ENCODE data around the gene MIAT. TPM values are rescaled to one million over a fixed set of nuclear protein-coding genes. Genes with fewer than 3 reads are reported as not detected.

The MIAT gene
- polyA plus RNA-seq, 1 donor = 8.5 TPM

- H3K27ac ChIP-seq (ENCODE audit: low read length) = no peak overlapping the region
- H3K4me3 ChIP-seq (ENCODE audit: low read length) = no peak overlapping the region
- no peaks in the 10 kb centered on the region for H3K9me3 ChIP-seq (ENCODE audit: control insufficient read depth, low read depth, low read length)
- no peaks in the 10 kb centered on the region for H3K4me1 ChIP-seq (ENCODE audit: control insufficient read depth, insufficient read depth, low read length)
- DNase-seq = no peak
- no peaks in the 10 kb centered on the region for H3K27me3 ChIP-seq (ENCODE audit: control insufficient read depth, insufficient read depth, low read length)
- H3K36me3 ChIP-seq (ENCODE audit: control insufficient read depth, insufficient read depth, low read length) = peaks cover 7% of the 10 kb centered on the region
- 89% methylated on average over 1 of the region's 3 CpGs for WGBS (ENCODE audit: insufficient coverage, low lambda C conversion rate)
These were observed 52.4 kb downstream of the MIAT start for GRCh38 chr22:26709617-26710390.

- Histone ChIP-seq H3K9me3 (ENCODE audit: control insufficient read depth, low read depth, low read length) (no peaks in the 10 kb centered on the region), H3K36me3 (ENCODE audit: control insufficient read depth, insufficient read depth, low read length) (peaks cover 7% of the 10 kb centered on the region), H3K4me3 (ENCODE audit: low read length) (no peak overlapping the region), H3K27me3 (ENCODE audit: control insufficient read depth, insufficient read depth, low read length) (no peaks in the 10 kb centered on the region), H3K27ac (ENCODE audit: low read length) (no peak overlapping the region), H3K4me1 (ENCODE audit: control insufficient read depth, insufficient read depth, low read length) (no peaks in the 10 kb centered on the region)
- 100% methylated on average over 1 of the region's 4 CpGs for WGBS (ENCODE audit: insufficient coverage, low lambda C conversion rate)
- DNase-seq = no peak
These were observed 54.0 kb downstream of the MIAT start for GRCh38 chr22:26711205-26711963.

GRCh38 chr22:26712158-26712557 is 54.8 kb downstream of the MIAT start:
- no peak overlapping the region for H3K4me3 ChIP-seq (ENCODE audit: low read length)
- WGBS (ENCODE audit: insufficient coverage, low lambda C conversion rate) = 93% methylated on average over 3 of the region's 8 CpGs
- DNase-seq = no peak

GRCh38 chr22:26713823-26714449 is 56.5 kb downstream of the MIAT start:
- H3K36me3 ChIP-seq (ENCODE audit: control insufficient read depth, insufficient read depth, low read length) = peaks cover 9% of the 10 kb centered on the region
- H3K4me1 ChIP-seq (ENCODE audit: control insufficient read depth, insufficient read depth, low read length) = no peaks in the 10 kb centered on the region
- H3K4me3 ChIP-seq (ENCODE audit: low read length) = no peak overlapping the region
- H3K9me3 ChIP-seq (ENCODE audit: control insufficient read depth, low read depth, low read length) = no peaks in the 10 kb centered on the region
- no peaks in the 10 kb centered on the region for H3K27me3 ChIP-seq (ENCODE audit: control insufficient read depth, insufficient read depth, low read length)
- H3K27ac ChIP-seq (ENCODE audit: low read length) = no peak overlapping the region
- DNase-seq = no peak
- no CpG with 5 or more reads among the region's 12 CpGs for WGBS (ENCODE audit: insufficient coverage, low lambda C conversion rate)

More at GRCh38 chr22:26712158-26712557, 54.8 kb downstream of the MIAT start:
- no peaks in the 10 kb centered on the region for H3K9me3 ChIP-seq (ENCODE audit: control insufficient read depth, low read depth, low read length)
- H3K36me3 ChIP-seq (ENCODE audit: control insufficient read depth, insufficient read depth, low read length) = peaks cover 6% of the 10 kb centered on the region
- H3K27me3 ChIP-seq (ENCODE audit: control insufficient read depth, insufficient read depth, low read length) = no peaks in the 10 kb centered on the region
- H3K27ac ChIP-seq (ENCODE audit: low read length) = no peak overlapping the region
- no peaks in the 10 kb centered on the region for H3K4me1 ChIP-seq (ENCODE audit: control insufficient read depth, insufficient read depth, low read length)

DNA sequence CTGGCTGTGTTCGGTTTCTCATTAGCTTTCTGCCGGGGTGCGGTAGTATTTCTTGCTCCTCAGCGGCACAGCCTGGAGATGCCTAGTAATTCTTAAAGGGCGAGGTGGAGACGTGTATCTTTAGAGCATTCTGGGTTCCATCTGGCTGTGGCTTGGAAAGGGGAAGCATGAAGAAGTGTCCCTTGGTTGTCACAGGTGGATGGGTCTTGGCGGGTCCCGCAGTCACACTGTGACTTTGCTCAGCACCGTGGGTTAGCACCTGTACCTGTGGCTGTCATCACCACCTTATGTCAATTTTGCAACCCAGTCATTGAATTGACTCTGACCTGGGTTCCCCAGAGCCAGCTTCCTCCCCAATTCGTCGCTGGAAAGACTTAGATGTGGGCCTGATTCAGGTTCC is 57.6 kb downstream of the MIAT start:
- DNase-seq = no peak
- H3K4me3 ChIP-seq (ENCODE audit: low read length) = no peak overlapping the region
- 92% methylated on average over 2 of the region's 11 CpGs for WGBS (ENCODE audit: insufficient coverage, low lambda C conversion rate)
- no peak overlapping the region for H3K27ac ChIP-seq (ENCODE audit: low read length)
- H3K36me3 ChIP-seq (ENCODE audit: control insufficient read depth, insufficient read depth, low read length) = peaks cover 15% of the 10 kb centered on the region
- no peaks in the 10 kb centered on the region for H3K27me3 ChIP-seq (ENCODE audit: control insufficient read depth, insufficient read depth, low read length)
- no peaks in the 10 kb centered on the region for H3K4me1 ChIP-seq (ENCODE audit: control insufficient read depth, insufficient read depth, low read length)
- H3K9me3 ChIP-seq (ENCODE audit: control insufficient read depth, low read depth, low read length) = no peaks in the 10 kb centered on the region

- Histone ChIP-seq H3K36me3 (ENCODE audit: control insufficient read depth, insufficient read depth, low read length) (peaks cover 17% of the 10 kb centered on the region), H3K27me3 (ENCODE audit: control insufficient read depth, insufficient read depth, low read length) (no peaks in the 10 kb centered on the region), H3K4me1 (ENCODE audit: control insufficient read depth, insufficient read depth, low read length) (no peaks in the 10 kb centered on the region), H3K9me3 (ENCODE audit: control insufficient read depth, low read depth, low read length) (no peaks in the 10 kb centered on the region), H3K4me3 (ENCODE audit: low read length) (no peak overlapping the region), H3K27ac (ENCODE audit: low read length) (no peak overlapping the region)
- DNase-seq = no peak
- no CpG with 5 or more reads among the region's 6 CpGs for WGBS (ENCODE audit: insufficient coverage, low lambda C conversion rate)
These were observed 58.1 kb downstream of the MIAT start for GRCh38 chr22:26715392-26715936.

GRCh38 chr22:26718488-26718887 is 61.1 kb downstream of the MIAT start:
- no peaks in the 10 kb centered on the region for H3K27me3 ChIP-seq (ENCODE audit: control insufficient read depth, insufficient read depth, low read length)
- H3K4me3 ChIP-seq (ENCODE audit: low read length) = no peak overlapping the region
- H3K4me1 ChIP-seq (ENCODE audit: control insufficient read depth, insufficient read depth, low read length) = no peaks in the 10 kb centered on the region
- H3K36me3 ChIP-seq (ENCODE audit: control insufficient read depth, insufficient read depth, low read length) = peaks cover 26% of the 10 kb centered on the region
- no peaks in the 10 kb centered on the region for H3K9me3 ChIP-seq (ENCODE audit: control insufficient read depth, low read depth, low read length)
- WGBS (ENCODE audit: insufficient coverage, low lambda C conversion rate) = no CpG with 5 or more reads among the region's 5 CpGs
- no peak overlapping the region for H3K27ac ChIP-seq (ENCODE audit: low read length)
- DNase-seq = no peak

DNA sequence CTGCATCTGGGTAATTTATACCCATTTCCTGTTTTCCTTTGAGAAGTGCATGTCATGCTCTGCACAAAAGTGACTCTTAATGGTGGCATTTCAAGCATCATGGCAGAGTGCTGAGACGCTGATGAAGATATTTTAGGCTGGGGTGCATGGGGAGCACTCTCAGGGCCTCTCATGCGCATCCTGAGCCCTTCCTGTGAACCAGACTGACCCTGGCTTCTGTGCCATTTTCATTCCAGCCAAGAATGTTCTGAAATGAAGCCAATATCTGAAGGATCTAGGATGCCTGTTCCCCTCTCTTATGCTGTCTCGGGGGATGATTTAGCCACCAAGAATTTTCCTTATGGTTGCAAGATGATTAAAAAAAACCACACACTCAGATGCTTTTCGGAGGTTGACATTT is 61.5 kb downstream of the MIAT start:
- Histone ChIP-seq H3K27me3 (ENCODE audit: control insufficient read depth, insufficient read depth, low read length) (no peaks in the 10 kb centered on the region), H3K4me3 (ENCODE audit: low read length) (no peak overlapping the region), H3K36me3 (ENCODE audit: control insufficient read depth, insufficient read depth, low read length) (peaks cover 26% of the 10 kb centered on the region), H3K27ac (ENCODE audit: low read length) (no peak overlapping the region), H3K9me3 (ENCODE audit: control insufficient read depth, low read depth, low read length) (no peaks in the 10 kb centered on the region), H3K4me1 (ENCODE audit: control insufficient read depth, insufficient read depth, low read length) (no peaks in the 10 kb centered on the region)
- WGBS (ENCODE audit: insufficient coverage, low lambda C conversion rate) = no CpG with 5 or more reads among the region's 4 CpGs
- no peak for DNase-seq

- Histone ChIP-seq H3K4me3 (ENCODE audit: low read length) (no peak overlapping the region), H3K4me1 (ENCODE audit: control insufficient read depth, insufficient read depth, low read length) (no peaks in the 10 kb centered on the region), H3K36me3 (ENCODE audit: control insufficient read depth, insufficient read depth, low read length) (peaks cover 33% of the 10 kb centered on the region), H3K27ac (ENCODE audit: low read length) (no peak overlapping the region), H3K9me3 (ENCODE audit: control insufficient read depth, low read depth, low read length) (no peaks in the 10 kb centered on the region), H3K27me3 (ENCODE audit: control insufficient read depth, insufficient read depth, low read length) (no peaks in the 10 kb centered on the region)
- DNase-seq = no peak
- WGBS (ENCODE audit: insufficient coverage, low lambda C conversion rate) = no CpG with 5 or more reads among the region's 3 CpGs
These were observed 64.8 kb downstream of the MIAT start for GRCh38 chr22:26722159-26722558.

- Histone ChIP-seq H3K9me3 (ENCODE audit: control insufficient read depth, low read depth, low read length) (no peaks in the 10 kb centered on the region), H3K27ac (ENCODE audit: low read length) (no peak overlapping the region), H3K36me3 (ENCODE audit: control insufficient read depth, insufficient read depth, low read length) (peaks cover 21% of the 10 kb centered on the region), H3K27me3 (ENCODE audit: control insufficient read depth, insufficient read depth, low read length) (no peaks in the 10 kb centered on the region), H3K4me3 (ENCODE audit: low read length) (no peak overlapping the region), H3K4me1 (ENCODE audit: control insufficient read depth, insufficient read depth, low read length) (no peaks in the 10 kb centered on the region)
- no peak for DNase-seq
- WGBS (ENCODE audit: insufficient coverage, low lambda C conversion rate) = 100% methylated on average over 1 of the region's 6 CpGs
These were observed 67.0 kb downstream of the MIAT start for GRCh38 chr22:26724414-26724813.
